HepG2 (cell line): ENCODE measurements around the gene NOG. TPM values are rescaled to one million over a fixed set of nuclear protein-coding genes. Genes with fewer than 3 reads are reported as not detected.
A peak's percentile ranks its signal among the peaks of the same experiment; 100 is the strongest.

ENCODE experiments used
- ATAC-seq: fragments of 200-7000 bp; cut with Tn5 transposase; 3 replicates; pipeline ENCODE4 v1.9.1; 2020; ENCODE audit warnings: mild to moderate bottlenecking, moderate library complexity
- BruUV-seq: library from RNA; stranded (reverse); fragments of 400-500 nt; replicated peaks from 2 replicates; lab custom pipeline; 2021; lab: Mats Ljungman, UMichigan
- CTCF ChIA-PET: fragments of 300-600 bp; formaldehyde crosslinking; extraction: SDS; loops from one replicate; lab custom pipeline; 2021; ENCODE audit warnings: low total read pairs, inconsistent platforms, low intra/inter-chr PET ratio; lab: Yijun Ruan, JAX
- POLR2A ChIA-PET: fragments of 350-600 bp; sonication (Branson Sonifier 250); formaldehyde crosslinking; loops from one replicate; lab custom pipeline; 2020; ENCODE audit warnings: antibody characterized with exemption, inconsistent platforms; lab: Yijun Ruan, JAX
- DNase-seq: peaks from one replicate; pipeline ENCODE4 v3.0.0-alpha.2; 2015; ENCODE audit warnings: low spot score
- FAIRE-seq: peaks from 3 replicates; lab custom pipeline; 2011; peaks lifted over from hg19 to GRCh38; lab: Jason Lieb, UNC
- H2AFZ ChIP-seq: one replicate; pipeline ENCODE4 v1.6.1; 2011; ENCODE audit warnings: low read length, inconsistent platforms
- H3K27ac ChIP-seq: fragments of 300-600 bp; 3 replicates; pipeline ENCODE4 v1.8.0; 2011; ENCODE audit warnings: mixed run types, mild to moderate bottlenecking, mixed read lengths, low read length, inconsistent platforms; ENCODE audit not compliant: insufficient read depth; ENCODE audit errors: extremely low read length
- H3K27me3 ChIP-seq, 2 experiments: fragments of 200-600 bp in 1 of 2; 2 replicates in 1 of 2; 3 replicates in 1 of 2; pipeline versions ENCODE4 v1.6.0 to v1.8.0; 2011; ENCODE audit warnings: low read length in 2 of 2, mild to moderate bottlenecking in 2 of 2, moderate library complexity in 2 of 2, inconsistent platforms in 1 of 2; ENCODE audit not compliant: insufficient read depth in 2 of 2, control insufficient read depth in 1 of 2
- H3K36me3 ChIP-seq, 2 experiments: fragments of 200-600 bp in 1 of 2; replicated peaks in 1 of 2; 2 replicates in 1 of 2; 3 replicates in 1 of 2; pipeline versions ENCODE4 v1.5.1 to v1.8.0; 2011; ENCODE audit warnings: low read length in 2 of 2, inconsistent platforms in 1 of 2; ENCODE audit not compliant: insufficient read depth in 2 of 2, control insufficient read depth in 1 of 2
- H3K4me1 ChIP-seq: 2 replicates; pipeline ENCODE4 v1.5.1; 2012; ENCODE audit warnings: low read length, inconsistent platforms; ENCODE audit not compliant: insufficient read depth
- H3K4me2 ChIP-seq: 2 replicates; pipeline ENCODE4 v1.6.0; 2011; ENCODE audit warnings: low read depth, low read length, inconsistent platforms
- H3K4me3 ChIP-seq, 3 experiments: fragments of 200-600 bp in 1 of 3; sonication (generic), shearing (Covaris generic) in 1 of 3; replicated peaks in 1 of 3; 2 replicates each; pipeline ENCODE4 v1.5.1; 2011 to 2016; ENCODE audit warnings: low read length in 3 of 3, inconsistent platforms in 2 of 3, low read depth in 2 of 3, mild to moderate bottlenecking in 2 of 3, control low read depth in 1 of 3, mixed read lengths in 1 of 3; ENCODE audit not compliant: insufficient read depth in 1 of 3
- H3K79me2 ChIP-seq: one replicate; pipeline ENCODE4 v1.6.1; 2011; ENCODE audit warnings: low read length, inconsistent platforms; ENCODE audit not compliant: insufficient read depth
- H3K9ac ChIP-seq: 2 replicates; pipeline ENCODE4 v1.6.0; 2011; ENCODE audit warnings: mild to moderate bottlenecking, low read depth, low read length, inconsistent platforms; ENCODE audit not compliant: insufficient read depth
- H3K9me3 ChIP-seq: 2 replicates; pipeline ENCODE4 v1.5.1; 2012; ENCODE audit warnings: mild to moderate bottlenecking, low read length
- H4K20me1 ChIP-seq: 2 replicates; pipeline ENCODE4 v1.6.0; 2011; ENCODE audit warnings: inconsistent platforms, mild to moderate bottlenecking, low read length, moderate library complexity; ENCODE audit not compliant: insufficient read depth
- ATRX ChIP-seq: sonication (generic); formaldehyde crosslinking; IDR thresholded peaks from 2 replicates; pipeline ENCODE4 v1.4.0; 2020; ENCODE audit warnings: missing genetic modification reagents, borderline replicate concordance
- NONO ChIP-seq, 2 experiments: fragments of 450-650 bp in 1 of 2; sonication (generic) in 1 of 2; formaldehyde crosslinking in 1 of 2; IDR thresholded peaks in 1 of 2; conservative IDR thresholded peaks in 1 of 2; 2 replicates each; pipeline versions ENCODE4 v1.6.1 to v1.8.0; 2017 to 2022; ENCODE audit warnings: mild to moderate bottlenecking in 1 of 2, missing genetic modification reagents in 1 of 2, moderate library complexity in 1 of 2
- PHF8 ChIP-seq: sonication (generic); formaldehyde crosslinking; IDR thresholded peaks from 2 replicates; pipeline ENCODE4 v1.5.0; 2020; ENCODE audit warnings: missing genetic modification reagents
- SP140L ChIP-seq: sonication (generic); formaldehyde crosslinking; IDR thresholded peaks from 2 replicates; pipeline ENCODE4 v1.4.0; 2020; ENCODE audit warnings: missing genetic modification reagents, borderline replicate concordance
- STAT5B ChIP-seq: sonication (generic); formaldehyde crosslinking; IDR thresholded peaks from 2 replicates; pipeline ENCODE4 v1.4.0; 2020; ENCODE audit warnings: missing genetic modification reagents
- TCF12 ChIP-seq, 2 experiments: fragments of 450-650 bp in 1 of 2; sonication (generic) in 1 of 2; formaldehyde crosslinking in 1 of 2; IDR thresholded peaks; 2 replicates each; pipeline versions ENCODE4 v1.6.1 to v1.8.0; 2017 to 2022; ENCODE audit warnings: antibody characterized with exemption in 1 of 2, mild to moderate bottlenecking in 1 of 2, missing genetic modification reagents in 1 of 2, moderate library complexity in 1 of 2
- ZNF510 ChIP-seq: sonication (generic); formaldehyde crosslinking; IDR thresholded peaks from 2 replicates; pipeline ENCODE4 v1.4.0; 2020; ENCODE audit warnings: low read depth, mild to moderate bottlenecking, missing genetic modification reagents
- ZSCAN25 ChIP-seq: sonication (generic); formaldehyde crosslinking; IDR thresholded peaks from 2 replicates; pipeline ENCODE4 v1.8.0; 2022; ENCODE audit warnings: mild to moderate bottlenecking, missing genetic modification reagents
- ZSCAN31 ChIP-seq: sonication (generic); formaldehyde crosslinking; IDR thresholded peaks from 2 replicates; pipeline ENCODE4 v1.5.0; 2020; ENCODE audit warnings: low read depth, mild to moderate bottlenecking, missing genetic modification reagents
- WGBS: methylation state at CpG from one replicate; pipeline ENCODE4 v1.1.6; 2017; ENCODE audit warnings: low lambda C conversion rate; 5-methylcytosine and 5-hydroxymethylcytosine counted together
- in situ Hi-C: cut with HindIII; loops from 2 replicates; pipeline ENCODE4 v1.10.0; 2017; ENCODE audit warnings: low pct_unique_long_range_greater_than_20kb; ENCODE audit not compliant: extremely low pct_ligation_motif_present
- intact Hi-C: fragments of 100-400 bp; cut with micrococcal nuclease; formaldehyde crosslinking; loops from one replicate; pipeline ENCODE4 v1.10.0; 2022; ENCODE audit not compliant: unreplicated experiment
- polyA plus RNA-seq, 8 experiments: library from polyadenylated mRNA; depleted of rRNA in 3 of 8; stranded (reverse) in 7 of 8; unstranded in 1 of 8; fragments of >200 nt; fragmentation: Illumina TruSeq in 4 of 8; extraction: Trizol in 4 of 8; gene quantifications; 2 replicates each; pipeline versions ENCODE4 v1.2.1 to v1.2.3, GENCODE V29; 2011 to 2016; ENCODE audit warnings: low read depth in 4 of 8, missing spikeins in 1 of 8, mixed read lengths in 1 of 8; ENCODE audit not compliant: insufficient read depth in 1 of 8
- total RNA-seq, 5 experiments: library from RNA; depleted of rRNA; stranded (reverse); fragments of >200 nt; fragmentation: Illumina TruSeq; extraction: Trizol; gene quantifications; 2 replicates each; pipeline ENCODE4 v1.2.3, GENCODE V29; 2016; ENCODE audit warnings: low read depth in 1 of 5
- TF ChIP-seq, protein P1 (sequence below): sonication (generic); formaldehyde crosslinking; IDR thresholded peaks from 2 replicates; pipeline ENCODE4 v1.8.1; 2023; ENCODE audit warnings: mild to moderate bottlenecking, missing genetic modification reagents, borderline replicate concordance
- TF ChIP-seq, protein P2 (sequence below): sonication (generic); formaldehyde crosslinking; IDR thresholded peaks from 2 replicates; pipeline ENCODE4 v1.4.0; 2020; ENCODE audit warnings: missing genetic modification reagents
- TF ChIP-seq, protein P3 (sequence below): sonication (generic); formaldehyde crosslinking; IDR thresholded peaks from 2 replicates; pipeline ENCODE4 v1.8.0; 2023; ENCODE audit warnings: mild to moderate bottlenecking, missing genetic modification reagents
- TF ChIP-seq, protein P4 (sequence below): sonication (generic); formaldehyde crosslinking; IDR thresholded peaks from 2 replicates; pipeline ENCODE4 v1.9.0; 2021; ENCODE audit warnings: missing genetic modification reagents, mild to moderate bottlenecking, borderline replicate concordance

Gene NOG
- total and polyA plus RNA-seq, 2 of the 13 experiments (the other 11 are each of a cell fraction or from before 2014, with no cell fraction given): not detected

DNA sequence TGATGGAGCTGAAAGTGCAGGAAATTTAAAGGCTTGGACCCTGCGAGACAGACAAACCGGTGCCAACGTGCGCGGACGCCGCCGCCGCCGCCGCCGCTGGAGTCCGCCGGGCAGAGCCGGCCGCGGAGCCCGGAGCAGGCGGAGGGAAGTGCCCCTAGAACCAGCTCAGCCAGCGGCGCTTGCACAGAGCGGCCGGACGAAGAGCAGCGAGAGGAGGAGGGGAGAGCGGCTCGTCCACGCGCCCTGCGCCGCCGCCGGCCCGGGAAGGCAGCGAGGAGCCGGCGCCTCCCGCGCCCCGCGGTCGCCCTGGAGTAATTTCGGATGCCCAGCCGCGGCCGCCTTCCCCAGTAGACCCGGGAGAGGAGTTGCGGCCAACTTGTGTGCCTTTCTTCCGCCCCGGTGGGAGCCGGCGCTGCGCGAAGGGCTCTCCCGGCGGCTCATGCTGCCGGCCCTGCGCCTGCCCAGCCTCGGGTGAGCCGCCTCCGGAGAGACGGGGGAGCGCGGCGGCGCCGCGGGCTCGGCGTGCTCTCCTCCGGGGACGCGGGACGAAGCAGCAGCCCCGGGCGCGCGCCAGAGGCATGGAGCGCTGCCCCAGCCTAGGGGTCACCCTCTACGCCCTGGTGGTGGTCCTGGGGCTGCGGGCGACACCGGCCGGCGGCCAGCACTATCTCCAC, at the start of gene NOG (continued):
- TF ChIP-seq, protein P1, sequence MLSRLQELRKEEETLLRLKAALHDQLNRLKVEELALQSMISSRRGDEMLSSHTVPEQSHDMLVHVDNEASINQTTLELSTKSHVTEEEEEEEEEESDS (CRISPR knock-in tag): no peak
- no peak for TF ChIP-seq ZNF510 (CRISPR knock-in tag)
- no peak for TF ChIP-seq PHF8 (CRISPR knock-in tag)
- TF ChIP-seq TCF12 (IDR thresholded peaks at IDR 0.05): no peak
- no peak; the same call in 1 of the 2 replicates for TF ChIP-seq TCF12 (CRISPR knock-in tag; IDR thresholded peaks at IDR 0.05)
- TF ChIP-seq, protein P2, sequence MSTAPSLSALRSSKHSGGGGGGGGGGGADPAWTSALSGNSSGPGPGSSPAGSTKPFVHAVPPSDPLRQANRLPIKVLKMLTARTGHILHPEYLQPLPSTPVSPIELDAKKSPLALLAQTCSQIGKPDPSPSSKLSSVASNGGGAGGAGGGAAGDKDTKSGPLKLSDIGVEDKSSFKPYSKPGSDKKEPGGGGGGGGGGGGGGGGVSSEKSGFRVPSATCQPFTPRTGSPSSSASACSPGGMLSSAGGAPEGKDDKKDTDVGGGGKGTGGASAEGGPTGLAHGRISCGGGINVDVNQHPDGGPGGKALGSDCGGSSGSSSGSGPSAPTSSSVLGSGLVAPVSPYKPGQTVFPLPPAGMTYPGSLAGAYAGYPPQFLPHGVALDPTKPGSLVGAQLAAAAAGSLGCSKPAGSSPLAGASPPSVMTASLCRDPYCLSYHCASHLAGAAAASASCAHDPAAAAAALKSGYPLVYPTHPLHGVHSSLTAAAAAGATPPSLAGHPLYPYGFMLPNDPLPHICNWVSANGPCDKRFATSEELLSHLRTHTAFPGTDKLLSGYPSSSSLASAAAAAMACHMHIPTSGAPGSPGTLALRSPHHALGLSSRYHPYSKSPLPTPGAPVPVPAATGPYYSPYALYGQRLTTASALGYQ (CRISPR knock-in tag): no peak
- no peak for TF ChIP-seq NONO (IDR thresholded peaks at IDR 0.05)
- 0 out of 2 replicates have a peak, but pooled peaks have one; percentile 30 for TF ChIP-seq NONO (CRISPR knock-in tag; conservative IDR thresholded peaks at IDR 0.05)
- no peak for TF ChIP-seq ATRX (CRISPR knock-in tag)
- TF ChIP-seq ZSCAN31 (CRISPR knock-in tag): no peak

DNA sequence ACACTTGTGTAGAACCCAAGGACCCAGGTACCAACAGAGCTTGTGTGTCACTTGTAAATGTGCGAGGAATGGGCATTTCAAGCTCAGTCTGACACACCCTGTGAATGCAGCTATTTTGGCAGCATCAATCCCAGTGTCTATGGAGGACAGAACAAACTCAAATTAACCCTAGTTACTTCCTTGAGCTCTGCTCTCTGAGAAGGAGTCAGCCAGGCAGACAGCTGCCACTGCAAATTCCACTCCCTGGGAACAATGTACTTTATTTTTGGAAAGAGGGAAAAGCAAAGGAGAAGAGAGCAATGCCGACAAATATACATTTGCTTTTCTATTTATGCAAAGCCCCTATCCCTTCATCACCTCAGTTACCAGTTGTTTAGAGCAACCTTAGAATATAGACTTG, 48.4 kb upstream of the NOG start:
- no peak overlapping the region for H3K27ac ChIP-seq
- ATAC-seq: no peak
- H2AFZ ChIP-seq: no peak overlapping the region
- H3K79me2 ChIP-seq: no peaks in the 10 kb centered on the region
- H3K9ac ChIP-seq: no peak overlapping the region
- H3K4me3 ChIP-seq: no peak overlapping the region
- H3K36me3 ChIP-seq: no peaks in the 10 kb centered on the region
- no peaks in the 10 kb centered on the region for H4K20me1 ChIP-seq
- no peak for DNase-seq
- 0% methylated on average over 2 of the region's 2 CpGs for WGBS
- no peak for TF ChIP-seq SP140L
- TF ChIP-seq, protein P3, sequence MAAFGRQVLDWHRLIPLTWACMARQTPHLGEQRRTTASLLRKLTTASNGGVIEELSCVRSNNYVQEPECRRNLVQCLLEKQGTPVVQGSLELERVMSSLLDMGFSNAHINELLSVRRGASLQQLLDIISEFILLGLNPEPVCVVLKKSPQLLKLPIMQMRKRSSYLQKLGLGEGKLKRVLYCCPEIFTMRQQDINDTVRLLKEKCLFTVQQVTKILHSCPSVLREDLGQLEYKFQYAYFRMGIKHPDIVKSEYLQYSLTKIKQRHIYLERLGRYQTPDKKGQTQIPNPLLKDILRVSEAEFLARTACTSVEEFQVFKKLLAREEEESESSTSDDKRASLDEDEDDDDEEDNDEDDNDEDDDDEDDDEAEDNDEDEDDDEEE (CRISPR knock-in tag): no peak
- no peak for TF ChIP-seq STAT5B (CRISPR knock-in tag)
- TF ChIP-seq, protein P4, sequence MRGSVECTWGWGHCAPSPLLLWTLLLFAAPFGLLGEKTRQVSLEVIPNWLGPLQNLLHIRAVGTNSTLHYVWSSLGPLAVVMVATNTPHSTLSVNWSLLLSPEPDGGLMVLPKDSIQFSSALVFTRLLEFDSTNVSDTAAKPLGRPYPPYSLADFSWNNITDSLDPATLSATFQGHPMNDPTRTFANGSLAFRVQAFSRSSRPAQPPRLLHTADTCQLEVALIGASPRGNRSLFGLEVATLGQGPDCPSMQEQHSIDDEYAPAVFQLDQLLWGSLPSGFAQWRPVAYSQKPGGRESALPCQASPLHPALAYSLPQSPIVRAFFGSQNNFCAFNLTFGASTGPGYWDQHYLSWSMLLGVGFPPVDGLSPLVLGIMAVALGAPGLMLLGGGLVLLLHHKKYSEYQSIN (CRISPR knock-in tag): no peak
- no peak for TF ChIP-seq ZSCAN25 (CRISPR knock-in tag)
- TF ChIP-seq, all 625 proteins: peak for 0
- no peak overlapping the region for H3K4me2 ChIP-seq
- H3K4me1 ChIP-seq: no peaks in the 10 kb centered on the region
- ChIA-PET CTCF (no interaction called here), POLR2A (no interaction called here)
- H3K27me3 ChIP-seq: no peaks in the 10 kb centered on the region
- FAIRE-seq: no peak
- no TSS peak for BruUV-seq
- intact Hi-C loops (no loop called here), in situ Hi-C loops (no loop called here)
- H3K9me3 ChIP-seq: no peaks in the 10 kb centered on the region
